ENCODE results near the gene UGT2A1.
"Not testable (repeated sequence)": the region's sequence is repeated elsewhere in the genome, so short reads cannot be mapped to it uniquely, and the experiment has no call there.

UGT2A1 gene

DNA sequence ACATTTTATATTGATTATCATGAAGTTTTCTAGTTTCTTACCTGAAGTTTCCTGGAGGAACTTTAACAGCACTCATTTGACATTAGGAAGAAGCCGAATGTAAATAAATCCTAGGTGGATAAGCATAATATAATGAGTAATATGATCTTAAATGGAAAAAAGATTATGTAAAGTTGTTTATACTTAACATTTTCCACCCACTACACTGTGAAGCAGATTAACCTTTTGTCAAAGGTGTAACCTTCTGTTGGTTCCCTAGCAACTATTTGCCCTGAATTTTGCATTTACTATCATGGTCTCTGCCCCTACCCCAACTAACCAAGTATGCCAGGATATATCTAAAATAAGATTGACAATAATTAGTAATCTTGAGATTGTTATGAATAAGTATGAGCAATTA, at the start of gene UGT2A1:
Gene UGT2A1, minus strand, starts transcription at position 101 of the 400 bp plus-strand sequence. CDS start 5,603 bp downstream, outside the sequence.
- Mint-ChIP-seq H3K27ac (ENCODE audit: low read depth) (no peak within 1 kb of the TSS), H3K4me3 (no peak within 1 kb of the TSS), H3K9me3 (peaks cover 10% of the 10 kb centered on the region), H3K4me1 (no peaks in the 10 kb centered on the region), H3K27me3 (no peaks in the 10 kb centered on the region), H3K36me3 (ENCODE audit: insufficient read depth) (no peaks in the 10 kb centered on the region)
- DNase-seq (ENCODE audit: low spot score in 2 of 2) (no peak), ATAC-seq (replicated peaks; ENCODE audit: extremely low read depth, poor library complexity, severe bottlenecking) (no peak)

DNA sequence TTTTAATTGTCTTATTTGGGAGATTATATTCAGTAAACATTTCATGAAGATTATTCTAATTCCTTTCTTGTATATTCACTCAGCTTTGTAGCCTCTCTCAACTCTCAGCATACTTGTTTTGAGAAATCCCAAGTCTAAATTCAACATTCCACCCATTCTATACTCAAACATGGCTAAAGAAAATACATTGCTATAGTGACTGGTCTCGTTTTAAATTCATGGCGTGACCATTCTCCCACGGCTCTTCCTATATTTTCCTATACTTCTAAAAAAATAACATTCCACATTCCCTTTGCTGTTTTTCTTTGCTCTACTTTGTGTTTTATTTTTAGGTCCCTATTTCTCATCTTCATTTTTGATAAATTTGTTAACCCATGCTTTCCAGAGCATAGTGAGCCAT, 49.2 kb upstream of the UGT2A1 start:
- DNase-seq (ENCODE audit: low spot score in 2 of 2) (no peak), ATAC-seq (replicated peaks; ENCODE audit: extremely low read depth, poor library complexity, severe bottlenecking) (no peak)
- no peaks in the 10 kb centered on the region for H3K36me3 Mint-ChIP-seq (ENCODE audit: insufficient read depth)
- no peak overlapping the region for H3K4me3 Mint-ChIP-seq
- H3K27ac Mint-ChIP-seq (ENCODE audit: low read depth): no peak overlapping the region
- H3K9me3 Mint-ChIP-seq: peaks cover 5% of the 10 kb centered on the region
- H3K27me3 Mint-ChIP-seq: no peaks in the 10 kb centered on the region
- no peaks in the 10 kb centered on the region for H3K4me1 Mint-ChIP-seq

DNA sequence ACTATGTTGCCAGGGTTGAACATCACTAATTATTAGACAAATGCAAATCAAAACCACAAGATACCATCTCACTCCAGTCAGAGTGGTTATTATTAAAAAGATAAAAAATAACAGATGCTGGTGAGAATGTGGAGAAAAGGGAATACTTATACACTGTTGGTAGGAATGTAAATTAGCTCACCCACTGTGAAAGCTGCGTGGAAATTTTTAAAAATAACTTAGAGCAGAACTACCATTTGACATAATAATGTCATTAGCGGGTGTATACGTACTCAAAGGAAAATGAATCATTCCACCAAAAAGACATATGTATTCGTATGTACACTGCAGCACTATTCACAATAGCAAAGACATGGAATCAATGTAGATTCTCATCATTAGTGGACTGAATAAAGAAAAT, 48.6 kb upstream of the UGT2A1 start:
- Mint-ChIP-seq H3K4me1 (no peaks in the 10 kb centered on the region), H3K9me3 (peaks cover 2% of the 10 kb centered on the region), H3K27me3 (no peaks in the 10 kb centered on the region), H3K4me3 (no peak overlapping the region), H3K36me3 (ENCODE audit: insufficient read depth) (no peaks in the 10 kb centered on the region), H3K27ac (ENCODE audit: low read depth) (no peak overlapping the region)
- ATAC-seq (replicated peaks; ENCODE audit: extremely low read depth, poor library complexity, severe bottlenecking): no peak
- DNase-seq (ENCODE audit: low spot score in 2 of 2): no peak

DNA sequence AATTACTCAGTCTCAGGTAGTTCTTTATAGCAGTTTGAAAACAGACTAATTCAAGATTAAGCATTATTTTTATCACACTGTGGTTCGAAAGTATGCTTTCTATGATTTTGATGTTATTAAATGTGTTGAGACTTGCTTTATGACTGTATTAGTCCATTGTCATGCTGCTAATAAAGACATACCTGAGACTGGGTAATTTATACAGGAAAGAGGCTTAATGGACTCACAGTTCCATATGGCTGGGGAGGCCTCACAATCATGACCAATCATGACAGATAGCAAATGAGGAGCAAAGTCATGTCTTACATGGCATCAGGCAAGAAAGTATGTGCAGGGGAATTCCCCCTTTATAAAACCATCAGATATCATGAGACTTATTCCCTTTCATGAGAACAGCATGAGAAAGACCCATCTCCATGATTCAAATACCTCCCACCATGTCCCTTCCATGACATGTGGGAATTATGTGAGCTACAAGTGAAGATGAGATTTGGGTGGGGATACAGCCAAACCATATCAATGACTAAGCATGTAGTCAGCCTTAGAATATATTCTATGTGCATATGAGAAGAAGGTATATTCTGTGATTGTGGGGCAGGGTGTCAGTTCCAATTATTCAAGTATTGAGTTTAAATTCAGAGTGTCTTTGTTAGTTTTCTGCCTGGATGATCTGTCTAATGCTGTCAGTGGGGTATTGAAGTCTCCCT, 44.6 kb upstream of the UGT2A1 start:
- Mint-ChIP-seq H3K4me1 (no peaks in the 10 kb centered on the region), H3K27ac (ENCODE audit: low read depth) (no peak overlapping the region), H3K36me3 (ENCODE audit: insufficient read depth) (no peaks in the 10 kb centered on the region), H3K4me3 (no peak overlapping the region), H3K9me3 (no peaks in the 10 kb centered on the region), H3K27me3 (no peaks in the 10 kb centered on the region)
- ATAC-seq (replicated peaks; ENCODE audit: extremely low read depth, poor library complexity, severe bottlenecking) (no peak), DNase-seq (ENCODE audit: low spot score in 2 of 2) (no peak)

DNA sequence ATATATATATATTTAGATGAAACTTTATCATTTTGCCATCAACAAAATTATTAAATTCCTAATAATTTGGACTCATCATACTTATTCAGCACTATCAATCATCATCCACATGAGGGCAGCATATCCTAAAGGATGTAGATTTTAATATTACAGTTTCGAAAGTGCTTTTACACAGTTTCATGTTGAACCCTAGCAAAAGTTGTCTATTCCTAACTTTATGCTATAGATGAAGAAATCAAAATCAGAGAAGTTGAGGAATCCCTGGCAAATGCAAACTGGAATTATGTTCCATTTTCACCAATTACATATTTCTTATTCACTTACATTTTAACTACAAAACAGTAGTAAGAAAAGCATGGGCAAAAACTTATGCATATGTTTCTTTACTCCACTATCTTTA, 36.6 kb upstream of the UGT2A1 start:
- DNase-seq (ENCODE audit: low spot score in 2 of 2): no peak

DNA sequence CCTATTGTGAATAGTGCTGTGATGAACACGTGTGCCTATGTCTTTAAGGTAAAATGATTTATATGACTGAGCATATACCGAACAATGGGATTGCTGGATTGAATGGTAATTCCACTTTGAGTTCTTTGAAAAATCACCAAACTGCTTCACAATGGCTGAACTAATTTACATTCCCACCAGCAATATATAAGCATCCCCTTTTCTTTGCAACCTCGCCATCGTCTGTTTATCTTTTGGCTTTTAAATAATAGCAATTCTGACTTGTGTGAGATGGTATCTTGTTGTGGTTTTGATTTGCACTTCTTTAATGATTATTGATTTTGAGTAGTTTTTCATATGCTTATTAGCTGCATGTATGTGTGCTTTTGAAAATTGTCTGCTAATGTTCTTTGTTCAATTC, 31.8 kb upstream of the UGT2A1 start:
- Mint-ChIP-seq H3K4me1 (no peaks in the 10 kb centered on the region), H3K36me3 (ENCODE audit: insufficient read depth) (no peaks in the 10 kb centered on the region), H3K27ac (ENCODE audit: low read depth) (no peak overlapping the region), H3K4me3 (no peak overlapping the region), H3K27me3 (no peaks in the 10 kb centered on the region), H3K9me3 (no peaks in the 10 kb centered on the region)
- DNase-seq (ENCODE audit: low spot score in 2 of 2) (no peak), ATAC-seq (replicated peaks; ENCODE audit: extremely low read depth, poor library complexity, severe bottlenecking) (no peak)

More for the DNA sequence above, 36.6 kb upstream of the UGT2A1 start:
- no peaks in the 10 kb centered on the region for H3K9me3 Mint-ChIP-seq
- no peak overlapping the region for H3K4me3 Mint-ChIP-seq
- no peak for ATAC-seq (replicated peaks; ENCODE audit: extremely low read depth, poor library complexity, severe bottlenecking)
- no peaks in the 10 kb centered on the region for H3K36me3 Mint-ChIP-seq (ENCODE audit: insufficient read depth)
- no peaks in the 10 kb centered on the region for H3K27me3 Mint-ChIP-seq
- no peaks in the 10 kb centered on the region for H3K4me1 Mint-ChIP-seq
- H3K27ac Mint-ChIP-seq (ENCODE audit: low read depth): no peak overlapping the region

DNA sequence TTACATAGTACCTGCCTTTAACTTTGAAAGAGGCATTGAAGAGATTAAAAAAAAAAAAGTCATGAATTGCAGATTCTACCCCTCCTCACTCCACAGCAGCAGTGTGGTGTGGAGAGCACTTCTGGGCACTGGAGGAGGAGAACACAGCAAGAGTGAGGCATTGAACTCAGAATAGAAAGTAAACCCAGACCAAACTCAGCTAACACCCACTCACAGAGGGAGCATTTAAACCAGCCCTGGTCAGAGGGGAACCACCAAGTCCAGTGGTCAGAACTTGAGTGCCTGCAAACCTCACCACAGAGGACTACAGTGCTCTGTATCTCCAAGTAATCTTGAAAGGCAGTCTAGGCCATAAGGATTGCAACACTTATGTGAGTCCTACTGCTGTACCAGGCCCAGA, 15.6 kb upstream of the UGT2A1 start:
- Mint-ChIP-seq H3K27me3 (no peaks in the 10 kb centered on the region), H3K9me3 (peaks cover 15% of the 10 kb centered on the region)

DNA sequence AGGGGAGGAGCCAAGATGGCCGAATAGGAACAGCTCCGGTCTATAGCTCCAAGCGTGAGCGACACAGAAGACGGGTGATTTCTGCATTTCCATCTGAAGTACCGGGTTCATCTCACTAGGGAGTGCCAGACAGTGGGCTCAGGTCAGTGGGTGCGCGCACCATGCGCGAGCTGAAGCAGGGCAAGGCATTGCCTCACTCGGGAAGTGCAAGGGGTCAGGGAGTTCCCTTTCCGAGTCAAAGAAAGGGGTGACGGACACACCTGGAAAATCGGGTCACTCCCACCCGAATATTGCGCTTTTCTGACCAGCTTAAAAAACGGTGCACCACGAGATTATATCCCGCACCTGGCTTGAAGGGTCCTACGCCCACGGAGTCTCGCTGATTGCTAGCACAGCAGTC, 11.0 kb upstream of the UGT2A1 start:
- H3K4me3 Mint-ChIP-seq; H3K4me1 Mint-ChIP-seq; H3K27ac Mint-ChIP-seq (ENCODE audit: low read depth); DNase-seq (ENCODE audit: low spot score in 2 of 2); ATAC-seq (replicated peaks; ENCODE audit: extremely low read depth, poor library complexity, severe bottlenecking); H3K36me3 Mint-ChIP-seq (ENCODE audit: insufficient read depth); H3K27me3 Mint-ChIP-seq: not testable (repeated sequence)
- H3K9me3 Mint-ChIP-seq: peaks cover 25% of the 10 kb centered on the region

More for the DNA sequence above, 15.6 kb upstream of the UGT2A1 start:
- Mint-ChIP-seq H3K4me3 (no peak overlapping the region), H3K4me1 (no peaks in the 10 kb centered on the region), H3K36me3 (ENCODE audit: insufficient read depth) (no peaks in the 10 kb centered on the region), H3K27ac (ENCODE audit: low read depth) (no peak overlapping the region)
- no peak for ATAC-seq (replicated peaks; ENCODE audit: extremely low read depth, poor library complexity, severe bottlenecking)
- DNase-seq (ENCODE audit: low spot score in 2 of 2): no peak

DNA sequence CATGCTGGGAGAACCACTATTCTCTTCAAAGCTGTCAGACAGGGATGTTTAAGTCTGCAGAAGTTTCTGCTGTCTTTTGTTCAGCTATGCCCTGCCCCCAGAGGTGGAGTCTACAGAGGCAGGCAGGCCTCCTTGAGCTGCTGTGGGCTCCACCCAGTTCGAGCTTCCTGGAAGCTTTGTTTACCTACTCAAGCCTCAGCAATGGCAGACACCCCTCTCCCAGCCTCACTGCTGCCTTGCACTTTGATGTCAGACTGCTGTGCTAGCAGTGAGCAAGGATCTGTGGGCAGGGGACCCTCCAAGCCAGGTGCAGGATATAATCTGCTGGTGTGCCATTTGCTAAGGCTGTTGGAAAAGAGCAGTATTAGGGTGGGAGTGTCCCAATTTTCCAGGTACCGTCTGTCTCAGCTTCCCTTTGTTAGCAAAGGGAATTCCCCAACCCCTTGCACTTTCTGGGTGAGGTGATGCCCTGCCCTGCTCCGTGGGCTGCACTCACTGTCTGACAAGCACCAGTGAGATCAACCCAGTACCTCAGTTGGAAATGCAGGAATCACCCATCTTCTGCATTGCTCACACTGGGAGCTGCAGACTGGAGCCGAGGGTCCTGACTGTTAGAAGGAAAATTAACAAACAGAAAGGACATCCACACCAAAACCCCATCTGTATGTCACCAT, 8.2 kb upstream of the UGT2A1 start:
- H3K27ac Mint-ChIP-seq (ENCODE audit: low read depth); H3K27me3 Mint-ChIP-seq; H3K36me3 Mint-ChIP-seq (ENCODE audit: insufficient read depth); ATAC-seq (replicated peaks; ENCODE audit: extremely low read depth, poor library complexity, severe bottlenecking); H3K4me1 Mint-ChIP-seq; H3K4me3 Mint-ChIP-seq; DNase-seq (ENCODE audit: low spot score in 2 of 2): not testable (repeated sequence)
- H3K9me3 Mint-ChIP-seq: peaks cover 31% of the 10 kb centered on the region

DNA sequence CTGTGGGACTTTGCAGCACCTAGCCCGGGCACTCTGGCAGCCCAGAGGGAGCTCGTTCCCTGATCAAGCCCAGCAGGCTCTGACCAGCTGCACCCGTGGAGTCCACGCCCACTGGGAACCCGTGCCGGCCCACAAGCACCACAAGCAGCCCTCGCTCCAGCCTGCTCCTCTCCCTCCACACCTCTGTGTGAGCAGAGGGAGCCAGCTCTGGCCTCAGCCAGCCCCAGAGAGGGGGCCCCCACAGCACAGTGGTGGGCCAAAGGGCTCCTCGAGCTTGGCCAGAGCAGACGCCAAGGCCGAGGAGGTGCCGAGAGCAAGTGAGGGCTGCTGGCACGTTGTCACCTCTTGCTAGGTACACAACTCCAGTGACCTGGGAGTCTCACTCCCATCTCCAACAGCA, 5.1 kb upstream of the UGT2A1 start:
- Mint-ChIP-seq H3K4me1 (no peaks in the 10 kb centered on the region), H3K9me3 (peaks cover 34% of the 10 kb centered on the region), H3K27me3 (no peaks in the 10 kb centered on the region), H3K36me3 (ENCODE audit: insufficient read depth) (no peaks in the 10 kb centered on the region), H3K4me3 (no peak overlapping the region), H3K27ac (ENCODE audit: low read depth) (no peak overlapping the region)
- no peak for ATAC-seq (replicated peaks; ENCODE audit: extremely low read depth, poor library complexity, severe bottlenecking)
- no peak for DNase-seq (ENCODE audit: low spot score in 2 of 2)

DNA sequence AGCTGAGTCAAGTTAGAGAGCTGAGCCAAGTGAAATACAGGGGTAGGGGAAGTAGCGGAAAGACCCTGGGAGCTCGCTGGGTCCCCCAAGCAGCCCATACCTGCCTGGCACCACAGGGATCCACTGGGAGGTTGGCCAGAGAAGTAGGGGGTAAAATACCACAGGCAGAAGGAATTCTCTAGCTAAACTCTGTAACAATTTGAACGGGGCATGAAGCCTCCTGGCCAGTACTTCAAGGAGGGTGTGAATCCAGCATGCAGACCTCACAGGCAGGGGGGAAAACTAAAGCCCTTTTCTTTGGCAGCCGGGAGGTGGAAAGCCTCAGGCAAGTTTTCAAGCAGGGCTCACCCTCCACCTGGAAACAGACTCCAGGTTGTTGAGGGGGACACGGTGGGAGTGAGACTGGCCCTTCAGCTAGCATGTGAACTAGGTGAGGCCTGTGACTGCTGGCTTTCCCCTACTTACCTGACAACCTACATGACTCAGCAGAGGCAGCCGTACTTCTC, 3.7 kb upstream of the UGT2A1 start:
- Mint-ChIP-seq H3K36me3 (ENCODE audit: insufficient read depth) (no peaks in the 10 kb centered on the region), H3K9me3 (peaks cover 28% of the 10 kb centered on the region), H3K4me1 (no peaks in the 10 kb centered on the region), H3K4me3 (no peak overlapping the region), H3K27ac (ENCODE audit: low read depth) (no peak overlapping the region), H3K27me3 (no peaks in the 10 kb centered on the region)
- ATAC-seq (replicated peaks; ENCODE audit: extremely low read depth, poor library complexity, severe bottlenecking): no peak
- no peak for DNase-seq (ENCODE audit: low spot score in 2 of 2)

DNA sequence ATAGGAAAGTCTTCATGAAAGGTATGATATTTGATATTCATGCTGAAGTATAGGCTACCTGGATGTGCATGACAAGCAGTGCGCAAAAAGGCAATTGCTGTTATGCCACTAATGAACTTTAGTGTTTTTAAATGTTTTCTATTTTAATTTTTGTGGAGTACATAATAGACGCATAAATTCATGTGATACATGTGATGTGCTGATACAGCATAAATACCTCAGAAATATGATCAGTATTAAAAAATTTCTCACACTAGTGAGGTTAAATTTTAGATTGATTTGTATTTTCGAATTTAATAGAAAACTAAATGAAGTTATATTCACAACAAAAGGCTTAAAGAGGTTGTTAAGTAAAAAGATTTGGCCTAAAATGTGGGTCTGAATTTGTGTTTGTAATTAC, 2.2 kb downstream of the UGT2A1 start:
- Mint-ChIP-seq H3K4me3 (no peak overlapping the region), H3K27ac (ENCODE audit: low read depth) (no peak overlapping the region), H3K27me3 (no peaks in the 10 kb centered on the region), H3K9me3 (peaks cover 8% of the 10 kb centered on the region), H3K36me3 (ENCODE audit: insufficient read depth) (no peaks in the 10 kb centered on the region), H3K4me1 (no peaks in the 10 kb centered on the region)
- DNase-seq (ENCODE audit: low spot score in 2 of 2) (no peak), ATAC-seq (replicated peaks; ENCODE audit: extremely low read depth, poor library complexity, severe bottlenecking) (no peak)

DNA sequence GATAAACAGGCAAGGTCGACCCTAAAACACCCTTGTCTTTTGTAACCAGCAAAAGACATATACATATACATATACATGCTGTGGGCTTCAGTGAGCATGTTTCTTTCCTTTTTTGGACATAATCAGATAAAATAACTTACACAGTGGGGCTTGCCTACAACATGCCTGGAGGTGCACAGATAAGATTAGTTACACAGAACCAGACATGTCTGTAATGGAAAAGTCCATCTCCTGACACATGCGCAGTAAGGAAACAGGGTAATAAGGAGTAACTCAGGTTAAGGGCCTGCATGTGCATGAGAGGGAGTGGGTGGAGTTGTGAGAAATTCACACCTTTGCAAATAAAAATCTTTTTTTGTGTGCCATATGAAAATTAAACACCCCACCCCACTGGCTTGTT, 3.4 kb downstream of the UGT2A1 start:
- no peaks in the 10 kb centered on the region for H3K36me3 Mint-ChIP-seq (ENCODE audit: insufficient read depth)
- no peak for DNase-seq (ENCODE audit: low spot score in 2 of 2)
- no peaks in the 10 kb centered on the region for H3K27me3 Mint-ChIP-seq
- no peak overlapping the region for H3K4me3 Mint-ChIP-seq
- no peak for ATAC-seq (replicated peaks; ENCODE audit: extremely low read depth, poor library complexity, severe bottlenecking)
- H3K4me1 Mint-ChIP-seq: no peaks in the 10 kb centered on the region
- H3K9me3 Mint-ChIP-seq: peaks cover 8% of the 10 kb centered on the region
- H3K27ac Mint-ChIP-seq (ENCODE audit: low read depth): no peak overlapping the region
